Epithelial cell of esophagus (primary cell): Measurements from ENCODE around the gene CIDEA.
A peak's percentile ranks its signal among the peaks of the same experiment; 100 is the strongest.

Source experiments
- DNase-seq: peaks from one replicate; pipeline ENCODE4 v3.0.0; 2010; ENCODE audit warnings: low read depth
- H3K4me3 ChIP-seq: 2 replicates; pipeline ENCODE4 v1.5.1; 2011; ENCODE audit warnings: mild to moderate bottlenecking, low read length, control low read depth
- TF ChIP-seq, protein P1 (sequence below): IDR thresholded peaks from 2 replicates; pipeline ENCODE4 v1.5.1; 2011; ENCODE audit warnings: low read depth, mild to moderate bottlenecking, low read length, control low read depth, inconsistent platforms; ENCODE audit not compliant: insufficient read depth; ENCODE audit errors: missing control alignments

Gene CIDEA

DNA sequence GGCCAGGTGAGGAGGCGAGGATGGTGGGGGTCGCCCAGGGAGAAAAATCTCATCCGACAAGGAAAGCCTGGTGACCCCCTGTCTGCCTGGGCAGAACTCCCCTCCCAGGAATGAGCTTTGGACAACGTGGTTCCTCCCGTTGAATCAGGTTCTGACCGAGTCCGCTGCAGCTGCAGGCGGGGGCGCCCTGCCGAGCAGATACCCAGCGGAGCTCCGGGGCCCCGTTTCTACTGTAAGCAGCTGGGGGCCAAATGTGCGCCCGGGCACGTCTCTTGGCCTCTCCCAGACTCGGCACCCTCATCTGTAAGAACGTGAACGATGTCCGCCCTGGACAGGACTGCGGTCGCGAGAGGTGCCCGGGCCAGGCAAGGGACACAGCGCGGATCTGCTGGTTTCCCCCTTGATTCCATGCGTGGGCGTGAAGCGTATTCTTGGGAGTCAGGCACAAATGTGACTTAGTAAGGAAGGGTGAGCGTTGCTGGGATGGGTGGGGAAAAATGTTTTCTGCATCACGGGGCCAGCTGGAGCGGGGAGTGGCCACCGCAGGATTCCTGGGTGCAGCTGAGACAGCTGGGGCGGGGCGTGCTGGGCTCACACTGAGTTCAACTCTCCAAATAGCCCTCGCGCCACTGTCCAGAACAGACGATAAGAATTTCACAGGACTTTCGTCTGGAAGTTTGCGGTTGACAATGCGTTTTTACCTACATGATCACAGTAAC lies 33.7 kb downstream of the CIDEA start:
- peak overlapping the region; percentile 56 for H3K4me3 ChIP-seq
- DNase-seq = peak; percentile 96
- TF ChIP-seq, protein P1, sequence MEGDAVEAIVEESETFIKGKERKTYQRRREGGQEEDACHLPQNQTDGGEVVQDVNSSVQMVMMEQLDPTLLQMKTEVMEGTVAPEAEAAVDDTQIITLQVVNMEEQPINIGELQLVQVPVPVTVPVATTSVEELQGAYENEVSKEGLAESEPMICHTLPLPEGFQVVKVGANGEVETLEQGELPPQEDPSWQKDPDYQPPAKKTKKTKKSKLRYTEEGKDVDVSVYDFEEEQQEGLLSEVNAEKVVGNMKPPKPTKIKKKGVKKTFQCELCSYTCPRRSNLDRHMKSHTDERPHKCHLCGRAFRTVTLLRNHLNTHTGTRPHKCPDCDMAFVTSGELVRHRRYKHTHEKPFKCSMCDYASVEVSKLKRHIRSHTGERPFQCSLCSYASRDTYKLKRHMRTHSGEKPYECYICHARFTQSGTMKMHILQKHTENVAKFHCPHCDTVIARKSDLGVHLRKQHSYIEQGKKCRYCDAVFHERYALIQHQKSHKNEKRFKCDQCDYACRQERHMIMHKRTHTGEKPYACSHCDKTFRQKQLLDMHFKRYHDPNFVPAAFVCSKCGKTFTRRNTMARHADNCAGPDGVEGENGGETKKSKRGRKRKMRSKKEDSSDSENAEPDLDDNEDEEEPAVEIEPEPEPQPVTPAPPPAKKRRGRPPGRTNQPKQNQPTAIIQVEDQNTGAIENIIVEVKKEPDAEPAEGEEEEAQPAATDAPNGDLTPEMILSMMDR = no peak

DNA sequence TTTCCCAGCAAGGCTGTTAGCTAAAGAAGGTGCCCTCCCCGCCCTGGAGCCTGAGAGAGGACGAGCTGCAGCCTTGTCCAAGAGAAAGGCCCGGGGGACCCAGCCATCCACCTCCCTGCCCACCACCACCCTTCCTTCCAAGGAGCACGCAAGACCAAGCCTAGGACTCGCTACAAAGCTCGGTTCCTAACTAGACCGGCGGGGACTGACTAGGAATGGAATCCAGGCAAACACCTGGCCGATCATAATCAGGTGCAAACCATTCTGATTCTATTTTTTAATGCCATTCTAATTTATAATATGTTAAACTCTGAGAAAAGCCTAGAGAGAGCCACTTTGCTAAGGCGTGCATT lies 34.2 kb downstream of the CIDEA start:
- H3K4me3 ChIP-seq = peak overlapping the region; percentile 56
- DNase-seq = no peak
- TF ChIP-seq, protein P1 = no peak

DNA sequence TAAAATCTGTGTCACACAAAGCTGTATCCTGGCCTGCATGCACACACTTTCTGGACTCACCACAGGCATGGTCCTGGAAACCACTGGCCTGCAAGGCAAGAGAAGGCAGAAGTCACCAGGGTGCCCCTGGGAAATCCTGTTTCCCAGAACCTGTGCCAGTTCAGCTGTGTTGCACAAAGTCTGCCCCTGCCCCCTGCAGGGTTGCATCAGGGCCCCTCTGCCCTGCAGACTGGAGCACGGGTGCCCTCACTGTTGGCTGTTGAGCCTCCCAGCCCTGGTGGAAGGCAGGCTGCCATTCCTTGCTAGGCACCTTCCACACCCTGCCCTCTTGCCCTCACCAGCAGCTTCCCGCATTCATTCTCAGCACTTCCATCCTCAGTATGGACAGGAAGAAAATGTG lies 35.9 kb downstream of the CIDEA start:
- TF ChIP-seq, protein P1 = no peak
- H3K4me3 ChIP-seq = no peak overlapping the region
- DNase-seq = no peak

DNA sequence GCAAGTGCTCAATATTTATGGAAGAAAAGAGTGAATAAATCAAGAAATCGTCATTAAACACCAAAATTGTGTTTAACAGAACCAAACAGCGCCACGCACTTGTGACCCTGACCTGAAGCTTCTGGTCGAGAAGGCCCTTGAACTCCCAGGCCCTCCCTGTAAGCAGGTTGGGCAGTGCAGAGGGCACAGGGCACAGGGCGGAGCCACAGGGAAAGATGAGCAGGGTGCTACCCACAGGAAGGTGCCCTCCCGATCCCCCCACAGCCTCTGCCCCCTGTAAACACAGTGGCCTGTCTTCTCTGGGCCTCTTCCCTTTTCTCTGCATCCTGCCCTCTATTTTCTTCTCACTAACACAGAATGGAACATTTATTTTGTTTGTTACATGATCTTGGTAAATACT lies 37.0 kb downstream of the CIDEA start:
- H3K4me3 ChIP-seq = no peak overlapping the region
- no peak for DNase-seq
- TF ChIP-seq, protein P1 = no peak

DNA sequence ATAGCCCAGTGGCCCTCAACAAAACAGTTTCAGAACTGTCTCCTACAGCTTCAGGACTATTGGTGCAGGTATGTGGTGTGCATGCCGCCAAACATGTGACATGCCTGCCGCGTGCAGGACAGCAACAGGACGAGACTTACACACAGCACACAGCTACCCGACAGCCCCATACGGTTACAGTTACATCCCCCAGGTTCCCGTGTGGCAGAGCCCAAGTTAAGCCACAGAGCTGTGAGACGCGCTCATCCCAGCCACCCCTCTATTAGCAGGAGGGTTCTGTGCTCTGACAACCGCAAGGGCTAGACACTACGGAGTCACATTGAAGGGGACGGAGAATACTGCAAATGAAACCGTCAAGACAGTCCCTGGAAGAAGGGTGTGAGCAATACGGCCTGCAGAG lies 37.5 kb downstream of the CIDEA start:
- no peak for DNase-seq
- no peak overlapping the region for H3K4me3 ChIP-seq
- TF ChIP-seq, protein P1 = no peak

DNA sequence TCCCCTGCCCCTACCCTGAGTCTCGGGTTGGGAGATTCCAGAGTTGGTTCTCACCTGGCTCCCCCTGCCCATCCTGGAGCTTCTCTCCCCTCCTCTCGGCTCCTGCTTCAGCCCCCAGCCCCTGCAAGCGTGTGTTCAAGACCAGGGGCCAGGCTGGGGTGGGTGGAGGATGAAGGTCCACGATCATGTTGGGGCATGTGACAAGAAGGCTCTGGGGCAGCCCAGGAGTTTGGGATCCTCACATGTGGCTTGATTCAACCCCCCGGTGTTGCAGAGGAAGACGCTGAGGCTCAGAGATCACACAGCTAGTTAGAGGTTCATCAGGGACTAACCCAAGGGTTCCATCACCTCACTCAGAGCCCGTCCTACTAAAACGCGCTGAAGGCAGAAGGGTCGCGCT lies 39.7 kb downstream of the CIDEA start:
- TF ChIP-seq, protein P1 = no peak
- no peak overlapping the region for H3K4me3 ChIP-seq
- no peak for DNase-seq
